Measurements from ENCODE around the gene FMNL2.

The FMNL2 gene

DNA sequence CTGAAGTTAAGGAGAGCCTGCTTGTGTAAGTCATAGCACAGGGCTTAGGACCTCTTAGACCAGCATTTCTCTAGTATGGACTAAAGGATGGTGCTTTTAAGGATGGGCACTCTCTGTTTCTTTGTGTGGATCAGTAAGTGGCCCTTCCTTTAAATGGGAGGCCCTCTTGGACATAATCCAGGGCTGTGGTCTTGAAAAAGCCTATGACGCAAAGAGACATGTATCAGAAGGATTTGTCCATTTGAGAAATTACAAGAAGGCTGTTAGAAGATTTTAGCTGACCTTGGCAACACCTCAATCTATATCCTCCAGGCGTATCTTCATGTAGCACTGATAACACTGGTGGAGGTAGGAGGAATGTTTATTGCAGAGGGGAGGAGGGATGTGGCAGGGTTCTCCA is 303.1 kb downstream of the FMNL2 start:
- CTCF ChIA-PET = interaction anchor here (1.1 to 3.6 kb wide), 6 partner anchors 10 to 599 kb away, joined by 3 to 16 read pairs (median 8); partner anchors contain the start of gene STAM2
- POLR2A ChIA-PET = no interaction called here
- no peak for DNase-seq (ENCODE audit: low read depth, low spot score)
- TF ChIP-seq, protein P1, sequence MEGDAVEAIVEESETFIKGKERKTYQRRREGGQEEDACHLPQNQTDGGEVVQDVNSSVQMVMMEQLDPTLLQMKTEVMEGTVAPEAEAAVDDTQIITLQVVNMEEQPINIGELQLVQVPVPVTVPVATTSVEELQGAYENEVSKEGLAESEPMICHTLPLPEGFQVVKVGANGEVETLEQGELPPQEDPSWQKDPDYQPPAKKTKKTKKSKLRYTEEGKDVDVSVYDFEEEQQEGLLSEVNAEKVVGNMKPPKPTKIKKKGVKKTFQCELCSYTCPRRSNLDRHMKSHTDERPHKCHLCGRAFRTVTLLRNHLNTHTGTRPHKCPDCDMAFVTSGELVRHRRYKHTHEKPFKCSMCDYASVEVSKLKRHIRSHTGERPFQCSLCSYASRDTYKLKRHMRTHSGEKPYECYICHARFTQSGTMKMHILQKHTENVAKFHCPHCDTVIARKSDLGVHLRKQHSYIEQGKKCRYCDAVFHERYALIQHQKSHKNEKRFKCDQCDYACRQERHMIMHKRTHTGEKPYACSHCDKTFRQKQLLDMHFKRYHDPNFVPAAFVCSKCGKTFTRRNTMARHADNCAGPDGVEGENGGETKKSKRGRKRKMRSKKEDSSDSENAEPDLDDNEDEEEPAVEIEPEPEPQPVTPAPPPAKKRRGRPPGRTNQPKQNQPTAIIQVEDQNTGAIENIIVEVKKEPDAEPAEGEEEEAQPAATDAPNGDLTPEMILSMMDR (IDR thresholded peaks at IDR 0.05; ENCODE audit: insufficient read depth, low read length, missing control alignments) = no peak
- no peak overlapping the region for H3K4me3 ChIP-seq (ENCODE audit: low read depth, low read length)

DNA sequence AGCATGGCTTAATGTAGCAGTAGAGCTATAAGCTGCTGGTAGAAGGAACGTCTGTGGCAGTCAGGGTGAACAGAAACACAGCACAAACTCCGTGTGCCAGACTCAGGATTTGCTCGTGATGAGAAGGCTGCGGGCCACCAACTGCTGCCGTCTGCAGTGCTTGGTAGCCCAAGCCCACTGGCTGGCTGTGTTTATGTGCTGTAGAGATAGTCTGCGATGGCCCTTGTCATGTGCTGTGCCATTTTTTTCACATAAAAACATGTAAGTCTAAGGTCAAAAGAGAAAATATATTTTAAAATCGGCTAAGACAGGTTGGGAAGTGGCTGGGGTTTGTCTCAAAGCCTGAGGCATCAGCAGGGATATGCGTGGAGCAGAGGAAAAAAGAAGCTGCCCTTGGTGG is 303.6 kb downstream of the FMNL2 start:
- TF ChIP-seq, protein P1 (IDR thresholded peaks at IDR 0.05; ENCODE audit: insufficient read depth, low read length, missing control alignments) = no peak
- no peak for DNase-seq (ENCODE audit: low read depth, low spot score)
- ChIA-PET POLR2A (no interaction called here), CTCF (interaction anchor here (1.1 to 3.6 kb wide), 6 partner anchors 11 to 602 kb away, joined by 3 to 16 read pairs (median 4); partner anchors contain the start of gene STAM2)
- no peak overlapping the region for H3K4me3 ChIP-seq (ENCODE audit: low read depth, low read length)

DNA sequence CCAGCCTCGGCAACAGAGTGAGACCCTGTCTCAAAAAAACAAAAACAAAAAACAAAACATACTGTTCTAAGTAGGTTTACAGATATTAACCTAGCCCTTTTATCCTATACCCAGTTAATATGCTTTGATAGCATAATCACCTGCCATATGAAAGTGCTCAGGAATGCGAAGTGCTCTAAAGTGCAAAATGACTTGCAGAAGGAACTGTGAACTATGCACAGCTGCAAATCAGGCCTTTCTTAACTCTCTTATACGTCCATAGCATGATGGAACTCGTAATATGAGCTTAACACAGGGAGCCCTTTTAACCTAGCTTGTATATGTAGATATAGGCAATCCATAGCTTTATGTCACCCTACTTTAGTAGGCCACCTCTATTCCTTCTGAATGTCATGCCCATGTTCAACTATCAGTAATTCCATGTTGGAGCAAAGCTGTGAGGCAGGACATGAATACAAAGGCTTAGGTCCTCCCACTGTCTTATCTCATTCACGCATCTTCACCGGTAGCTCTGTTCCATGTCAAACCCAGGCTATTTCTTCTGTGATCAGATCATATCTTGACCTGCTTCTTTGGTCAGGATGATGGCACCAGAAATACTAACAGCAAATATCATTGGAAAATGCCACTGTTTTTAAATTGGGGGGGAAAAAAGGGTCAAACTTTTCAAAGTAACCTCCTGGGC is 309.4 kb downstream of the FMNL2 start:
- TF ChIP-seq, protein P1 (IDR thresholded peaks at IDR 0.05; ENCODE audit: insufficient read depth, low read length, missing control alignments) = no peak
- ChIA-PET POLR2A (no interaction called here), CTCF (interaction anchor here (0.5 to 6.4 kb wide), 5 partner anchors 9 to 468 kb away, joined by 3 to 79 read pairs (median 5); partner anchors contain the start of gene STAM2)
- DNase-seq (ENCODE audit: low read depth, low spot score) = no peak
- no peak overlapping the region for H3K4me3 ChIP-seq (ENCODE audit: low read depth, low read length)

DNA sequence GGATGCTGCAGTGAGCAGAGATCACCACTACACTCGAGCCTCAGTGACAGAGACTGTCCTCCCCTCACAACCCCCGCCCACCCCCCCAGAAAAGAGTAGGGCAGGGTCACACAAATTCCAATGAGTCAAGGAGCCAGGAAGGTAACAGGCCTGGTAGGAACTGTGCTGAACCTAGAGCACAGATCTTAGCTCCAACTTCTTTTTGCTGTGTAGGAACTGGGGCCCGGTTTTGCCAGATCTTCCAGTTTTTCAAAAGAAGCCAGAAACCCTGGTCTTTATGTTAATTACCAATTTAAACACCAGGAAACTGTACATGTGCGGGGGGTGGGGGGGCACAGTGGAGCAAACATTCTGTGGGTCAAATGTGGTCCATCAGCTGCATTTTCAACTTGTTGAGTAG is 311.3 kb downstream of the FMNL2 start:
- ChIA-PET CTCF (interaction anchor here (0.8 to 6.4 kb wide), 9 partner anchors 9 to 609 kb away, joined by 3 to 79 read pairs (median 6); partner anchors contain the start of gene STAM2), POLR2A (interaction anchor here (0.6 kb wide), 1 partner anchor 97 kb away, joined by 3 read pairs; no protein-coding TSS in a partner anchor)
- no peak overlapping the region for H3K4me3 ChIP-seq (ENCODE audit: low read depth, low read length)
- TF ChIP-seq, protein P1 (IDR thresholded peaks at IDR 0.05; ENCODE audit: insufficient read depth, low read length, missing control alignments) = no peak
- DNase-seq (ENCODE audit: low read depth, low spot score) = no peak

DNA sequence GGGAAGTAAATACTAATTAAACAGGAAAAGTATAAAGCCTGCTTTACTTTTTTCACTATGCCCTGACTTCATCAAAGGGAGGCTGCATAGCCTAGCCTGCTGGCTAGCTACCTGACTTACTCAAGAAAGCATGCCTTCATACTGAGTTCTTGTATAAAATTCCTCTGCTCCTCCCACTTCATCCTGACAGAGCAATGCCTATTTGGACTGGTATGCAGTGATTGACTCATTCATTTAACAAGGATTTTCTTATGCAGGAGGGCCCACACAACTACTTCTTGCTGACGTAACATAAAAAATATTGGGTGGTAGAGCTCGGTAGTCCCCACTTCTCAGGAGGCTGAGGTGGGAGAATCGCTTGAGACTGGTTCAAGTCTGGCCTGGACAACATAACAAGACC is 311.8 kb downstream of the FMNL2 start:
- ChIA-PET POLR2A (interaction anchor here (0.6 kb wide), 1 partner anchor 97 kb away, joined by 3 read pairs; no protein-coding TSS in a partner anchor), CTCF (interaction anchor here (0.8 to 6.4 kb wide), 13 partner anchors 9 to 610 kb away, joined by 3 to 79 read pairs (median 5); partner anchors contain the start of gene STAM2)
- no peak overlapping the region for H3K4me3 ChIP-seq (ENCODE audit: low read depth, low read length)
- DNase-seq (ENCODE audit: low read depth, low spot score) = peak; percentile 82
- TF ChIP-seq, protein P1 (IDR thresholded peaks at IDR 0.05; ENCODE audit: insufficient read depth, low read length, missing control alignments) = no peak

DNA sequence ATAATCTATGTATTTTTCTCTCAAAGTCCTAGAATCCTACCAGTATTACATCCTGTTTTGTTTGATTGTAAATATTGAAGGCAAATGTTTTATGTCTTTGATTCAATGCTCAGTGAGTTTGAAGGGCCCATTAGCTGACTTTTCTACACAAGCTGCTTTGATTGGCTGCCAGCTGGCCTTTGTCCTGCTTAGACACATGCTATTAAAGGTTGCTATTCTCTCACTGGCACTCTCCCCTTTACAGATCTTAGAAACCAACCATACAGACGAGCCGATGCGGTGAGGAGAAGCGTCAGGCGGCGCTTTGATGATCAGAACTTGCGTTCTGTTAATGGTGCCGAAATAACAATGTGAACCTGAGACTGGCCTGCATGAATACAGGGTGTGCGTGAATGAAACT is 312.6 kb downstream of the FMNL2 start:
- no peak for DNase-seq (ENCODE audit: low read depth, low spot score)
- no peak overlapping the region for H3K4me3 ChIP-seq (ENCODE audit: low read depth, low read length)
- TF ChIP-seq, protein P1 (IDR thresholded peaks at IDR 0.05; ENCODE audit: insufficient read depth, low read length, missing control alignments) = no peak
- POLR2A ChIA-PET = interaction anchor here (1.5 kb wide), 1 partner anchor 472 kb away, joined by 3 read pairs; the partner anchor contains the start of gene STAM2
- CTCF ChIA-PET = interaction anchor here (0.7 to 6.4 kb wide), 15 partner anchors 10 to 611 kb away, joined by 3 to 79 read pairs (median 5); partner anchors contain the start of gene STAM2

Data from AG04449 (cell line).